Mucosa of descending colon (tissue), 3 donors: Measurements from ENCODE around the gene ST7. TPM values are rescaled to one million over a fixed set of nuclear protein-coding genes. Genes with fewer than 3 reads are reported as not detected.
A peak's percentile ranks its signal among the peaks of the same experiment; 100 is the strongest.

Experiments used
- ATAC-seq: fragments of 200-7000 bp; cut with Tn5 transposase; one replicate; pipeline ENCODE4 v1.9.1; 2020; ENCODE audit warnings: mild to moderate bottlenecking, moderate library complexity
- DNase-seq, 3 donors: peaks; one replicate each; pipeline ENCODE4 v3.0.0-alpha.2; 2020
- H3K36me3 ChIP-seq: fragments of 200-600 bp; one replicate; pipeline ENCODE4 v1.8.0; 2021; ENCODE audit warnings: low read depth, mild to moderate bottlenecking
- H3K4me1 ChIP-seq: fragments of 200-600 bp; one replicate; pipeline ENCODE4 v1.8.0; 2021; ENCODE audit warnings: low read depth, mild to moderate bottlenecking
- H3K4me3 ChIP-seq: fragments of 200-600 bp; one replicate; pipeline ENCODE4 v1.8.0; 2021; ENCODE audit warnings: mild to moderate bottlenecking
- H3K9me3 ChIP-seq: fragments of 200-600 bp; one replicate; pipeline ENCODE4 v1.8.0; 2021; ENCODE audit warnings: mild to moderate bottlenecking
- CTCF ChIP-seq: fragments of 200-600 bp; IDR thresholded peaks from one replicate; pipeline ENCODE4 v1.8.0; 2022; ENCODE audit warnings: antibody characterized with exemption, mild to moderate bottlenecking
- intact Hi-C, 2 donors: fragments of 100-400 bp; cut with DNase I in 1 of 2; cut with micrococcal nuclease in 1 of 2; formaldehyde crosslinking; loops; one replicate each; pipeline versions ENCODE4 v1.11.0 to v1.11.1; 2022; cut with DNase I, micrococcal nuclease
- total RNA-seq, 3 donors: library from RNA; stranded (reverse); fragmentation: NEBNext Ultra II Directional in 2 of 3; extraction: Animal tissue kit (Norgen Biotek cat#: 25700) in 2 of 3; gene quantifications; one replicate each; pipeline versions ENCODE4 v1.2.1 to v1.2.4, GENCODE V29; 2021 to 2023
- donor health status: DM: no; HTN: no; CAD: no; lungs with moderate emphysema.
- donor health status: DM: no; HTN: no; CAD: no.
- donor health status: DM: no; HTN: yes; CAD: no.

The ST7 gene
- total RNA-seq, 3 donors from 2014 or later, result 10.1 to 22.0 (median 11.3) TPM

- intact Hi-C loops, result no loop called here
- no peaks in the 10 kb centered on the region for H3K9me3 ChIP-seq
- ATAC-seq (peak; percentile 69), DNase-seq (peak in 1 of 3 donors; percentile 12)
- no peak overlapping the region for H3K4me3 ChIP-seq
- no peak for TF ChIP-seq CTCF
- H3K4me1 ChIP-seq, result no peaks in the 10 kb centered on the region
- no peaks in the 10 kb centered on the region for H3K36me3 ChIP-seq
These were observed 130.3 kb downstream of the ST7 start for GRCh38 chr7:117083648-117084047.

GRCh38 chr7:117084286-117084685, 131.0 kb downstream of the ST7 start:
- ATAC-seq (no peak), DNase-seq (no peak)
- no peak overlapping the region for H3K4me3 ChIP-seq
- H3K9me3 ChIP-seq, result no peaks in the 10 kb centered on the region
- intact Hi-C loops, result no loop called here
- H3K36me3 ChIP-seq, result no peaks in the 10 kb centered on the region
- TF ChIP-seq CTCF, result no peak
- H3K4me1 ChIP-seq, result no peaks in the 10 kb centered on the region

- intact Hi-C loops, result no loop called here
- no peak for ATAC-seq
- no peaks in the 10 kb centered on the region for H3K36me3 ChIP-seq
These were observed 132.0 kb downstream of the ST7 start for GRCh38 chr7:117085275-117085674.

GRCh38 chr7:117085769-117086463, 132.6 kb downstream of the ST7 start:
- no peaks in the 10 kb centered on the region for H3K36me3 ChIP-seq
- DNase-seq, result no peak
- intact Hi-C loops, result no loop called here
- no peaks in the 10 kb centered on the region for H3K9me3 ChIP-seq
- no peaks in the 10 kb centered on the region for H3K4me1 ChIP-seq
- TF ChIP-seq CTCF, result no peak
- ATAC-seq, result no peak
- no peak overlapping the region for H3K4me3 ChIP-seq

More at GRCh38 chr7:117085275-117085674, 132.0 kb downstream of the ST7 start:
- TF ChIP-seq CTCF, result no peak
- no peak for DNase-seq
- Histone ChIP-seq H3K9me3 (no peaks in the 10 kb centered on the region), H3K4me3 (no peak overlapping the region), H3K4me1 (no peaks in the 10 kb centered on the region)

- no peaks in the 10 kb centered on the region for H3K4me1 ChIP-seq
- no peak overlapping the region for H3K4me3 ChIP-seq
- intact Hi-C loops, result no loop called here
- ATAC-seq (no peak), DNase-seq (no peak)
- no peak for TF ChIP-seq CTCF
- no peaks in the 10 kb centered on the region for H3K9me3 ChIP-seq
- H3K36me3 ChIP-seq, result no peaks in the 10 kb centered on the region
These were observed 133.5 kb downstream of the ST7 start for GRCh38 chr7:117086788-117087187.
